HG03159 (cell line): ENCODE results near the gene TAS2R20.
"Not testable (repeated sequence)": the region's sequence is repeated elsewhere in the genome, so short reads cannot be mapped to it uniquely, and the experiment has no call there.

ENCODE experiments used
- ATAC-seq: cut with Tn5 transposase; IDR thresholded peaks from one replicate; pipeline ENCODE4 v1.9.1; 2021; ENCODE audit warnings: mild to moderate bottlenecking, moderate library complexity; ENCODE audit not compliant: unreplicated experiment

Gene TAS2R20, protein sequence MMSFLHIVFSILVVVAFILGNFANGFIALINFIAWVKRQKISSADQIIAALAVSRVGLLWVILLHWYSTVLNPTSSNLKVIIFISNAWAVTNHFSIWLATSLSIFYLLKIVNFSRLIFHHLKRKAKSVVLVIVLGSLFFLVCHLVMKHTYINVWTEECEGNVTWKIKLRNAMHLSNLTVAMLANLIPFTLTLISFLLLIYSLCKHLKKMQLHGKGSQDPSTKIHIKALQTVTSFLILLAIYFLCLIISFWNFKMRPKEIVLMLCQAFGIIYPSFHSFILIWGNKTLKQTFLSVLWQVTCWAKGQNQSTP

GRCh38 chr12:10998204-10998603 lies at the start of gene TAS2R20:
Gene TAS2R20, minus strand, starts transcription at chr12:10998304. Its CDS starts 429 bp downstream, at chr12:10997875.
- no peak for ATAC-seq

DNA sequence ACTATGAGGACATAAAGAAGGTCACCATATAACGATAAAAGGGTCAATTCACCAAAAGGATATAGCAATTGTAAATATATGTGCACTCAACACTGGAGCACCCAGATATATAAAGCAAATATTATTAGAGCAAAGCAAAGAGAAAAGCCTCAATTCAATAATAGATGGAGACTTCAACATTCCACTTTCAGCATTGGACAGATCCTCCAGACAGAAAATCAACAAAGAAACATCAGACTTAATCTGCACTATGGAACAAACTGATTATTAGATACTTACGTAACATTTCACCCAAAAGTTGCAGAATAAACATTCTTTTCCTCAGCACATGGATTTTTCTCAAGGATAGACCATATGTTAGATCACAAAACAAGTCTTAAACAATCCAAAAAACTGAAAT lies 43.3 kb upstream of the TAS2R20 start:
- ATAC-seq, result not testable (repeated sequence)

DNA sequence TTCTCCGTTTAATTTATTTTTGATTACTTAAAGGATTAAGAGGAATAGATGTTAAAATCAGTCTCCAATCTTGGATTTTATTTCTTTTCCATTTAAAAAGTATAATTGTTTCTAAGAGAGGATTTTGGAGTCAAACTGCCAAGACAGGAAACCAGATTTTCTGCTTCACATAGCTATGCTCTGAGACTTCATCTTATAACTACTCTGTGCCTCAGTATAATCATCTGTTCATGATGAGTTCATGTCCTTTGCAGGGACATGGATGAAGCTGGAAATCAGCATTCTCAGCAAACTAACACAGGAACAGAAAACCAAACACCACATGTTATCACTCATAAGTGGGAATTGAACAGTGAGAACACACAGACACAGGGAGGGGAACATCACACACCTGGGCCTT lies 42.1 kb upstream of the TAS2R20 start:
- no peak for ATAC-seq

GRCh38 chr12:11039171-11039570 lies 41.1 kb upstream of the TAS2R20 start:
- ATAC-seq, result no peak

- ATAC-seq, result peak; percentile 45
Observed at GRCh38 chr12:11033959-11034358, 35.9 kb upstream of the TAS2R20 start.

GRCh38 chr12:11031307-11031706 lies 33.2 kb upstream of the TAS2R20 start, which contains the start of gene TAS2R31:
Gene TAS2R31, minus strand, starts transcription at chr12:11031407. Its CDS starts 72 bp downstream, at chr12:11031335.
- ATAC-seq, result no peak

GRCh38 chr12:11026118-11026517 lies 28.0 kb upstream of the TAS2R20 start:
- no peak for ATAC-seq

GRCh38 chr12:11023387-11023786 lies 25.3 kb upstream of the TAS2R20 start:
- no peak for ATAC-seq

DNA sequence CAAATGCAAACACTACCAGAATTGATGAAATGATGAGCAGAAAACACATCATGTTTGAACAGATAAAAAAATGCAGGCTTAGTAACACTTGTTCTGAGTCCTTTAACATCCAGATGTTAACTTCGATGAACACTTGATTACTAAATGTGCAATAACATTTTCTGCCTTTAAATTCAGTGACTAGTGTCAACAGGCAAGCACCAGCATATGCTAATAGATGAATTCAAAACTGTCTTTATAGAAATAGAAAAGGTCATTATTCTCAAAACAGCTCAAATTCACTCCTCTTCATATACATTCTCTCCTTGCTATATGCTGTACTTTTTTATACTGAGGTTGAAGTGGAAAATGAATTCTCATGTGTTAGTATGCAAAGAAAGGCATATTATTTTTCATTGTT lies 24.4 kb upstream of the TAS2R20 start, which contains the start of gene TAS2R19:
TSS of gene TAS2R19 (minus strand) at position 101 of the 400 bp plus-strand sequence. CDS start at position 52, 49 bp downstream.
- no peak for ATAC-seq

DNA sequence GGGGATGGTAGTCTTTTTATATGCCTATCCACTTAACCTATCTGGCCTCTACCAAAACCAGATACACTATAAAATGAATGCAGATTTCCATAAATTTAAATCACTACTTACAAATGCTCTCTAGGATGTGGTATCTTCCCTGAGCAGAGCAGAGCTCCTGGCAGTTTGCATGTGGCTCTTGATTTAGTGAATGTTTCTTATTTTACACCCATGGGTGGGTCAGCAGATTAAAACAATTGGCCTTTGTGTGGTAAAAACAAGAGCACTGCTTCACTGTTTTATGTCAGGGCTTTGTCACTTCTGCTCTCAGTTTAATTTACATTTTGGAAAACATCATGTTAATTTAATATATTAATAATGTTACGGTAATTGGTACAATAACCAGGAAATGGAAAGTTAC lies 18.8 kb upstream of the TAS2R20 start:
- ATAC-seq, result no peak

DNA sequence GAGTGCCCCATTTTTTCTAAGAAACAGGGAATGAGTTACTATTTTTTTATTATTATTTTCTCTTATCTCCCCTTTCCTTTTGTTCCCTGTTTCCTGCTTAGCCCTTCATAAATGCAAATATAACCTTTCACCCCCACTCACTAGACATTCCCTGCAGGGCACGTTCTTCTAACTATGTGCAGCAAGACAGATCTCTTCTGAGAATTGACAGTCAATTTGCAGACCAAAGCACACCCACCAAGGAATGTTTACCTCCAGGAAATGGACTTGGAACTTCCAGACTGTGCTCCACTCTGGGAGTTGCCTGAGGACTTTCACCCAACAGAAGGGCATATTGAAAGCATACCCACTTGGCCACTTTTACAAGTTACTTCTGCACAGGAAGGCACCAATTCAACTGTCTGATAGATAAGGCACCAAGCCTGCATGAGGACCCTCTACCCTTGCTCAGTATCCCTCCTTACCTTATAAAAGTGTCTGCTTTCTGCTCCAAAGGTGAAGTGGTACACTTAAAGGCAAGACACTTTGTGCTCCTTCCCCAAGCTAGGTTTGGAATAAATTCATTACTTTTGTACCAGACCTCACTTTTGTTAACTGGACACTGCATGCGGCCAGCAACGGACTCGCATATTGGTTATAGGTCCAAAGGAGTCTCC lies 17.8 kb upstream of the TAS2R20 start:
- ATAC-seq, result no peak

GRCh38 chr12:11014234-11014633 lies 16.1 kb upstream of the TAS2R20 start:
- no peak for ATAC-seq

- ATAC-seq, result no peak
Observed at GRCh38 chr12:11007608-11008007, 9.5 kb upstream of the TAS2R20 start.

- ATAC-seq, result no peak
Observed at GRCh38 chr12:10994307-10994706, 3.8 kb downstream of the TAS2R20 start.

- ATAC-seq, result no peak
Observed at GRCh38 chr12:10989107-10989506, 9.0 kb downstream of the TAS2R20 start.

DNA sequence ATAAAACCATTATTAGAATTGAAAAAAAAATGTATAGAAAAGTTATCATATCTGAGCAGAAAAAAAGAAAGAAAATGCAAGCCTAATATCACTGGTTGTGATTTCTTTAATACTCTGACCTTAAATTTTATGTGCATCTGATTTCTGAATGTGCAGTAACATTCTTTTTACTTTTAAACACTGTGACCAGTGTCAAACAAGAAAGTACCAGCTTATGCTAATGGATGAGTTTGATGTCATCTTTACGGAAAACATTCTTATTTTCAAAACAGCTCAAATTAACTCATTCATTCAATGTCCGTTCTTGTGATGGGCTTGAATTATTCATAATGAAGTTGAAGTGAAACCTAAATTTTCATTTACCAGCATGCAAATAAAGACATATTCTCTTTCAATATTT lies 11.3 kb downstream of the TAS2R20 start, which contains the start of gene TAS2R50:
TSS of gene TAS2R50 (minus strand) at position 101 of the 400 bp plus-strand sequence. CDS start at position 49, 52 bp downstream.
- no peak for ATAC-seq

DNA sequence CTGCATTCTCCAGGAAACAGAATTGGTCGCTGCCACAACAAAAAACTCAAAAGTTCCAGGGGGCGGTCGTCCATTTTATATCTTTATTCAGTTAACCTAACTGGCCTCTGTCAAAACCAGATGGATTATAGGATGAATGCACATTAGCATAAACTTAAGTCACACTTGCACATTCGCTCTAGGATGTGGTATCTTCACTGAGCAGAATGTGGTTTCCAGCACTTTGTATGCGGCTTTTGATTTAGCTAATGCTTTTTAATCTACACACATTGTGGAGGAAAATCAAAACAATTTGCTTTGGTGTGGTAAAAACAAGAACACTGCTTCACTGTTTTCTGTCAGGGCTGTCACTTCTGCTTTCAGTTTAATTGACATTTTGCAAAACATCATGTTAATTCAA lies 15.9 kb downstream of the TAS2R20 start:
- no peak for ATAC-seq

DNA sequence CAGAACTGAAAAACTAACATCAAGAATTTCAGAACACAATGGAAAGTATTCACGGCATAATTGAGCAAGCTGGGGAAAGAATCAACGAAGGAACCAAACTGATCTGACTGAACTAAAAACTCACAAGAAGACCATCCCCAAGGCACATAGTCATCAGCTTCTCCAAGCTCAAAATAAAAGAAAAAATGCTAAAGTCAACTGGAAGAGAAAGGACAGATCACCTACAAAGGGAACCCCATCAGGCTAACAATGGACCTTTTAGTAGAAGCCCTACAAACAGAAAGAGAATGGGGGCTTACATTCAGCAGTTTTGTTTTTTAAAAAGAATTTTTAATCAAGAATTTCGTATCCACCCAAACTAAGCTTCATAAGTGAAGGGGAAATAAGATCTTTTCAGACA lies 23.1 kb downstream of the TAS2R20 start:
- no peak for ATAC-seq

DNA sequence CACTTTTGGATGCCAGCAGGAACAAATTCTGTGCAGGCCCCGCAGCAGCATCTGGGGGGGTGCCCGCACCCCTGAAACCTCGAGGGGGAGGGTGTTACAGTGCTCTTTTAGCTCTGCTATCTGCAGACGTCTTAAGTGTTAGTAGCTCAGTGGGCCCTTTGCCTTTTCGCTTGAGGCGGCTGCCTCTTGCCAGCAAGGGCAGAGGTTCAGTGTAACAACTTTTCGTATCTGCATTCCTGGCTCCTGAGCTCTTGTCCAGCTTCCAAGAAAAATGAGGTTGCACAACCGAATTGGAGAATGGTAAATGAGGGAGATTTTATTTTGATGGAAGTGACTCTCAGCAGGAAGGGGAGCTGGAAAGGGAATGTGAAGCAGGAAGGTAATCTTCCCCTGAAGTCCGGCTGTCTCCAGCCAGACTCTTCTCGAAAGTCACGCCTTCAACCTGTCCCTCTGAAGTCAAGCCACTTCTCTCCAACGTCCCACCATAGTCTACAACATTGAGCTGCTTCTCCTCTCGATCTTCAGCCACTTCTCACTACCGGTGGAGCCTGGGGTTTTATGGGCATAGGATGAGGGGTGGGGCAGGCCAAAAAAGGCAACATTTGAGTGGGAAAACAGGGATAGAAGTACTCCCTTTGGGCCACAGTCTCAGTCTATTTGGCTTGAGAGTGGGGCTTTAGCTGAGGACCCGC lies 29.2 kb downstream of the TAS2R20 start:
- no peak for ATAC-seq

GRCh38 chr12:10967409-10967808 lies 30.7 kb downstream of the TAS2R20 start:
- ATAC-seq, result no peak

- ATAC-seq, result no peak
Observed at GRCh38 chr12:10966314-10966713, 31.8 kb downstream of the TAS2R20 start.

- ATAC-seq, result no peak
Observed at GRCh38 chr12:10965476-10965875, 32.6 kb downstream of the TAS2R20 start.
